ENCODE measurements around the gene FCN1.

FCN1 gene

DNA sequence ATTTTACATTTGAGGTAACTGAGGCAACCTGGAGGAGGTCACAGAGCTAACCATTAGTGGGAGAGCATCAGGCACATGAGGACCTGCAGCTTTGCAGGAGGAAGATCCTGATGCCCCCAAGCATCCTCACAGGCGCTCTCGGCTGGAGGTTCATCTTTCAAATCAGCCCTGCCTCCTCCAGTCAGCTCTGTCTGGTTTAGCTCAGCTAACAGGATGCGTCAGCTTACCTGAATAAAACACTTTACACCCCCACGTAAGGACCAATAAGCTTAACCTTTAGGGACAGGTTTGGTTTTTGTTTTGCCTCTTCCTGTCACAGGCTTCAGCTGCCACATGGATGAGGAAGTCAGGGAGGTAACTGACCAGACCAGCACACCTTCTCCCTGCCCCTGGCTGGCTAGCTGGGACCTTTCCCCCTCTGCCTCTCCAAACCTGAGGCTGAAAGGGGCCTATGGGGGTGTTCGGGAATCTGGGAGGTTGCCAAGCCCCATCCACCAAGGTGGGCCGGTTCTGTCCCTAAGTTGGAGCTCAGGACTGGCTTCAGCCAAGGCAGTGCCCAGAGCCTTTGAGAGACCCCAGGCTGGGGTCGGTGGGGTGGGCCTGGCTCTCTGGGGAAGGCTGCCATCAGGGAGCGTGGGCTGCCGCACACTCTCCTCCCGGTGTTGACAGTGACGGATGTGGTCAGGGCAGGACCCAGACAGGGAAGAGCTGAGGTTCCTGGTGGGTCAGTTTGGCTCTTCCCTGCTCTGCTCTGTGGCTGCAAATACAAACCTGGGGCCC is 20.0 kb upstream of the FCN1 start:
- DNase-seq (ENCODE audit: low read depth, low spot score): no peak

- no peak for DNase-seq (ENCODE audit: low read depth, low spot score)
Observed at GRCh38 chr9:134937164-134937555, 19.4 kb upstream of the FCN1 start.

GRCh38 chr9:134936346-134937163 is 18.8 kb upstream of the FCN1 start:
- DNase-seq (ENCODE audit: low read depth, low spot score): no peak

DNA sequence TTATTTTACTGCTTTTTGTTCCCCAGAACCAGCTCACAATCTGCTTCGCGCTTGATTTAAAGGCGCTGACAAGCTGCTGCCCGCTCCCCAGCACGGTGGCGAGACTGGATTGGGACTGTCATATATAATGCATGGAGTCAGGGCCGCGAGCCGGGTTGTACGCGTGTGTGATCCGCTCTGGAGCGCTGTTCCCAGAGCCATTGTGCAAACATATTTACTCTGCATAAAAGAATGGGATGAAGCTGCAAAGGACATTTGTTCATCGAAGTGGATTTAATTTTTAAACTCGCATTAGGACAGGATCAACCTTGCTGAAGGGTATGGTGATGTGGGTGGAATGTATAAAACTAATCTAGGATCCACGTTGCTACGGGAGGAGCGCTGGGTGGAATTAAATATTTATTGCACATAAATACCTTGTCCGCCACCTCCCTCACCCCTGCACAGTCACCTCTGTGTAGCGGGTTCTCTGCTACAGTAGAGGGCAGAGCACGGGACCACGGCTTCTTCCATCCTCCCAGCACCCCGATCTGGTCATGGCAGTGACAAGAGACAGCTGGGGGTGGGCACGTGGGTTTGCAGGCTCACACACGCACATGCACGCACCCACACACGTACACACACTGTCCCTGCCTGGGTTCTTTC is 18.1 kb upstream of the FCN1 start:
- DNase-seq (ENCODE audit: low read depth, low spot score): no peak

GRCh38 chr9:134935056-134935640 is 17.4 kb upstream of the FCN1 start:
- peak; percentile 15 for DNase-seq (ENCODE audit: low read depth, low spot score)

DNA sequence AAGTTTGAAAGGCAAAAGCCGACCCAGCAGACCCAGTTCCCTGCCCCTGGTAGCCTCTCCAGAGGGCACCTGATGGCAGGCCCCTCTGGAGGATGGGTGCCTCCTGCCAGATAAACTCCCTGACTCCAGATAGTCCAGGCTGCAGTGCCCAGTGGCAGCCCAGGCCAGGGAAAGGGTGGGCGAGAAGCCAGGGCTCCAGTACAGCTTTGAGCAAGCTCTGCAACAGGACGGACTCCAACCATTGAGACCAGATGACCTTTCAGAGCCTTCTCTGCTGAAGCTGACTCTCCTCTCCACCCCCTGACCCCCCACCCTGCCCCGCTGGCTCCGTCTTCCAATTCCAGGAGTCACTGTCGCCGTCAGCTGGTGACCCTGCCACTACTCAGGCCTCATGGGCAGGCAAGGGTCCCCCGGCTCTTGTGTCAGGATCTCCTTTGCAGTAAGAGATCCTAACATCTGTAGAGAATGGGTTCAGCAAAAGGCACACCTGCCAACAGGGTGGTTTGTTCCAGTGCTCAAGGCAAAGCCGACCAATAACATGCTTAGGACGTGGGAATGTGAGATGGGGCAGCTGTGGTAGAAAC is 15.5 kb upstream of the FCN1 start:
- DNase-seq (ENCODE audit: low read depth, low spot score): no peak

- DNase-seq (ENCODE audit: low read depth, low spot score): no peak
Observed at GRCh38 chr9:134932606-134933005, 14.9 kb upstream of the FCN1 start.

- no peak for DNase-seq (ENCODE audit: low read depth, low spot score)
Observed at GRCh38 chr9:134932171-134932570, 14.5 kb upstream of the FCN1 start.

GRCh38 chr9:134930398-134930797 is 12.7 kb upstream of the FCN1 start:
- no peak for DNase-seq (ENCODE audit: low read depth, low spot score)

DNA sequence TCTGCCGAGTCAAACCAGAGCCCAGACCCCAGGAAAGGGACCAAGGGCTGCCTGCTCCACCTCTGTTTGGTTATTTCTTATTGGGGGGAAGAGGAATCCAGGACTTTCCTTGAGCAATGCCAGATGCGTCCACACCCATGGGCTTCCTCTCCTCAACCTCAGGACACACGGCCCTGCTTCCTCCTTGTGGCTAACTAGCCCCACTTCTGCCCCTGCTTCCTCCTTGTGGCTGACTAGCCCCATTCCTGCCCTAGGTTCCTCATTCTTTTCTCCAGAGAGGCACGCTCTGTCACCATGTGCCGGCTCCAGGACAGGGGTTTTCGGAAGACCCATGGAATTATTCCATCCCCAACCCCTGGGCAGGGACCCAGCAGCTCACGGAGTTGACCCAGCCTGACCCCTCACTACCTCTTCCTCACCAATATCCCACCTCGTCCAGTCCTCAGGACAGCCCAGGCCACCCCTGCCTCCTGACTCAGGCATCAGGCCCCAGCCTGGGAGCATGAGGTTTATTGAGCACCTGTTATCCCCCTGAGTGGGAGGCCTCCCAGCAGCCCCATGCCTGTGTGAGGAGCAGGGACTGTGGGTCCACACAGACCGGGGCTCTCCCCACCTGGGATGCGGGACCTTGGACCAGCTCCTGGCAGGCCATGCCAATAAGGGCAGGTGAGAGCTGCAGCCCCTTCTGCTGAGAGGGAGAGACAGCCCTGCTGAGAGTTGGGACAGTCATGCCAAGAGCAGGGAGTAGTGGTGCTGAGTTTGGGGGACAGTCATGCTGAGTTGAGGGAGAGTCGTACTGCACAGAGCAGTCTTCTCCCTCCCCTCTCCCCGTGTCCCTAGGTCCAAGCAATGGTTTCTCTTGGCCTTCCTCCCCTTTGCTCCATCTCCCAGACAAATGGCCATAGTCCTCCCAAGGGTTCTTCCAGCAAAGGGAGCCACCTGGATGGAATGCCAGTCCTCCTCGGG is 11.8 kb upstream of the FCN1 start:
- no peak for DNase-seq (ENCODE audit: low read depth, low spot score)

DNA sequence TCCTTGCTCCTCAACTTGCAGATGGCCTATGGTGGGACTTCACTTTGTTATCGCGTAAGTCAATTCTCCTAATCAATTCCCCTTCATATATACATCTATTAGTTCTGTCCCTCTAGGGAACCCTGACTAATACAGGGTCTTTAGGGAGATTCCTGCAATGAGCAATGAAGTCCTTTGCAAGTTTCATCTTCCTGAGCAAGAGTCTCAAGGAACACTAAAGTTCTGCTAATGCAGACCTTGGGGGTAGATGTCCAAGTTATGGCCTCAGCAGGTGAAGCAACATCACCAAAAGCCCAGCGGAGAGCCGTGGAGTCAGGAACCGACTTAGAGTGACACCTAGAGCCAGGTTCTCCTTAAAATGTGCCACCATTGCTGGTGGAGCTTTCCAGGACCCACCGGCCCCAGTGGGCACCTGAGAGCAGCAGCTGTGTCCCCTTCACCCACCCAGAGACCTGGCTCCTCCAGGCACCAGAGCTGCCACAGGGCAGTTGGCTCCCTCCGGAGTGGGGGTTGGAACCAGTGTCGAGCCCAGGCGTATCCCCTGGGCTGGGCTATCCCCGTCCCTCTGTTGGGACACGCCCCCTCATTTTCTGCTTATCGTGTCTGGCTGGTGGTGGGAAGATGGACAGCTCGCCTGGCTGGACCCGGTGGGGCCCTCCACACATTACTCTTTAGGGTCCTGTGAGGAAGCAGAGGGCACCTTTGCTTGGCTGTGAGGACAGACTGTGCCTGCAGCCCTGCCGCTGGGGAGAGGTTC is 10.9 kb upstream of the FCN1 start:
- no peak for DNase-seq (ENCODE audit: low read depth, low spot score)

- no peak for DNase-seq (ENCODE audit: low read depth, low spot score)
Observed at GRCh38 chr9:134925011-134925511, 7.3 kb upstream of the FCN1 start.

- DNase-seq (ENCODE audit: low read depth, low spot score): no peak
Observed at GRCh38 chr9:134923466-134923865, 5.8 kb upstream of the FCN1 start.

GRCh38 chr9:134922932-134923240 is 5.2 kb upstream of the FCN1 start:
- DNase-seq (ENCODE audit: low read depth, low spot score): no peak

GRCh38 chr9:134922066-134922931 is 4.6 kb upstream of the FCN1 start:
- no peak for DNase-seq (ENCODE audit: low read depth, low spot score)

DNA sequence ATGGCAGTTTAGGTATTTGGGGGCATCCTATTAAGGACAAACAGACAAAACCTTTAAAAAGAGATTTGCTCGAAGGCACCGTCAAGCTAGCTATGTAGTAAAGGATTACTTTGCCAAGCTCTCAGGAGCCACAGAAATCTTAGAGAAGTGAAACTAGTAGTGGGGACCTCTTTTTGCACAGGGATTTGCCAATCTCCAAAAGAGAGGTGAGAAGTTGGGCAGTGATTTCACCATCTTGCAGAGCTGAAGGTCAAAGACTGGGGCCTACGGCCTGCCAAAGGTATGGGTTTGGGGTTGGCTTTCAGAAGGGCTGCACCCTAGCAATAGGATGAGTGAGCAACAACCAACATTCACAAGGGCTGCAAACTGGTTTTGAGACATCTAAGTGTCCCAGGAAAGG is 1.6 kb upstream of the FCN1 start:
- DNase-seq (ENCODE audit: low read depth, low spot score): no peak

DNA sequence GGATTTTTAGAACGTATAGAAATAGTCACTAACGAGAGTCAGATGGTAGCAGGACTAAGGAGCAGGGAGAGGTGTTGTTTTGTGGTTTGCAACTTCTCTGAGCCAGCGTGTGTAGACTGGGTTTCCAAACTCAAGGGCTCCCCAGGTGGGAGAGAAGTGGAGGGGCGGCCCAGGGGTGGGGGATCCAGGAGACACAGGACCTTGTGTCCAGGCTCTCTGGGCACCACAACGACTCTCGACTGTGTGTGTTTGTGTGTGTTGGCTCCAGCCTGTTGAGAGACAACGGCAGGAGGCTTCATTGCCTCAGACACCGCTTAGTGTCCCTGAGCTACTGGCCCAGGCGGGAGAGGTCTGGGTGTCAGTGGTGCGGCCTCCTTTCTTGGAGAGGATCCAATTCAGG is 934 bp upstream of the FCN1 start:
- no peak for DNase-seq (ENCODE audit: low read depth, low spot score)

DNA sequence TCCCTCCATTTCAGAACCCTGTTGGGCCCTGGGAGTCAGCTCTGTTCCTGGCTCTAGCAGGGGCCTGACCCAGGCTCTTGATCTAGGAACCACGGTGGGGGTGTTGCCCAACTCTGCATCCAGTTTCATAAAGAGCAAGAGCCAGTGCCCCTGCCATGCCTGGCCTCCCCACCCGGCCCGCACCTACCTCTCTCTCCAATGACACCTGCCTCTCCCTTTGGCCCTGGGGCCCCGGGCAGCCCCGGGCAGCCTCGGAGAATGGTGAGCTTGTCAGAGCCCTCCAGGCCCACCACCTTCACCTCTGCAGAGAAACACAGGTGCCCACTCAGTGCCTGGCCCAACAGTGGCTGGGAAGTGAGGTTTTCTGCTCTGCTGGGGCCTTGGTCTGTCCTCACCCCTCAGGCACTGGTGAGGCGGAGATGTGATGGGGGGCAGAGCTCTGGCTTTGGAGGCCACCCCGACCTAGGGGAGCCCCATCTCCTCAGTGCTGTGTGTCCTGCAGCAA is 1.5 kb downstream of the FCN1 start:
- DNase-seq (ENCODE audit: low read depth, low spot score): no peak

Data from ELF-1 (cell line).